ENCODE results near the gene SYTL1. TPM values are rescaled to one million over a fixed set of nuclear protein-coding genes. Genes with fewer than 3 reads are reported as not detected.

The SYTL1 gene
- polyA plus RNA-seq, 1 of the 3 experiments (the other 2 are of a cell fraction): 3.0 TPM

DNA sequence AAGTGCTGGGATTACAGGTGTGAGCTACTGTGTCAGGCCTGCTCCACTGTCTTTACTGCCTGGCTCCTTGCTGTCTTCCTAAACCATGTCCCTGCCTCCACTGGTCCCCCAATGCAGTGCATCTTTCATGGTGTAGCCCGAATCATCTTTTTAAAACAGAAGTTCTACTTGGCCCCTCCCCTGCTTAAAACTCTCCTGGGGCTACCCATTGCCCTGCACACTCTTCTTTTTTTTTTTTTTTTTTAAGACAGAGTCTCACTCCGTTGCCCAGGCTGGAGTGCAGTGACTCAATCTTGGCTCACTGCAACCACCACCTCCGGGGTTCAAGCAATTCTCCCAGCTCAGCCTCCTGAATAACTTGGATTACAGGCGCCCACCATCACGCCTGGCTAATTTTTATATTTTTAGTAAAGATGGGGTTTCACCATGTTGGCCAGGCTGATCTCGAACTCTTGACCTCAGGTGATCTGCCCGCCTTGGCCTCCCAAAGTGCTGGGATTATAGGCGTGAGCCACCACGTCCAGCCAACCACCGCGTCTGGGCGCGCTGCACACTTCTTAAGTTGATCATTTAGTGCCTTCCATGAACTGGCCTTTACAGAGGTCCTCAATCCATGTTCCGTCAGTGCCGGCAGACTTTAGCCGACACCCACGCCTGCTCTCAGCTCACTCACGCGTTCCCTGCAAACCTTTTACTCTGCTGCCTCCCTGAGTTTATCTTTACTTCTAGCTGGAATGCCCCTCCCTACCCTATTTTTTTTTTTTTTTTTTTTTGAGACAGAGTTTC, 30.4 kb downstream of the SYTL1 start:
- Histone ChIP-seq H3K9me2 (no peaks in the 10 kb centered on the region), H3K27me3 (ENCODE audit: insufficient read depth) (no peaks in the 10 kb centered on the region), H3K9me3 (no peaks in the 10 kb centered on the region), H3K4me1 (ENCODE audit: control insufficient read depth in 1 of 2, insufficient read depth in 2 of 2, low read depth in 1 of 2, low read length in 1 of 2) (peaks cover under 1 to 2% of the 10 kb centered on the region in 2 experiments; a peak in 2 of 4 replicates), H2AFZ (ENCODE audit: low read depth) (no peak overlapping the region), H3K79me2 (ENCODE audit: insufficient read depth) (no peaks in the 10 kb centered on the region), H3K4me2 (no peak overlapping the region), H3K36me3 (replicated peaks in 1 of 2; ENCODE audit: control insufficient read depth in 1 of 2, insufficient read depth in 2 of 2, low read length in 1 of 2) (no peaks in the 10 kb centered on the region), H3F3A (replicated peaks; ENCODE audit: insufficient read depth) (peaks cover 3% of the 10 kb centered on the region), H3K27ac (ENCODE audit: low read depth in 2 of 2, low read length in 1 of 2) (no peak overlapping the region), H3K9ac (no peak overlapping the region), H4K20me1 (ENCODE audit: insufficient read depth) (no peaks in the 10 kb centered on the region), H3K4me3 (ENCODE audit: low read depth in 2 of 2, low read length in 1 of 2) (no peak overlapping the region)
- TF ChIP-seq USF1 (IDR thresholded peaks at IDR 0.05; ENCODE audit: borderline replicate concordance, low read depth) (no peak), IRF3 (IDR thresholded peaks at IDR 0.05; ENCODE audit: low read depth, low read length) (no peak), EP300 (IDR thresholded peaks at IDR 0.05; ENCODE audit: borderline replicate concordance in 1 of 2, low read depth in 1 of 2, low read length in 1 of 2) (no peak), GATA2 (CRISPR knock-in tag; IDR thresholded peaks at IDR 0.05) (no peak), RFX5 (IDR thresholded peaks at IDR 0.05; ENCODE audit: low read length) (no peak), CHD2 (IDR thresholded peaks at IDR 0.05; ENCODE audit: low read length, partially characterized antibody) (no peak), JUND (IDR thresholded peaks at IDR 0.05) (no peak), FOXJ3 (CRISPR knock-in tag; IDR thresholded peaks at IDR 0.05) (no peak), MXI1 (IDR thresholded peaks at IDR 0.05; ENCODE audit: low read depth, low read length) (no peak), NRF1 (IDR thresholded peaks at IDR 0.05; ENCODE audit: low read depth, low read length) (no peak), RCOR1 (IDR thresholded peaks at IDR 0.05; ENCODE audit: low read length) (no peak), YY1 (IDR thresholded peaks at IDR 0.05; ENCODE audit: low read depth) (no peak), SMC3 (IDR thresholded peaks at IDR 0.05; ENCODE audit: low read depth, low read length) (no peak), EZH2phosphoT487 (IDR thresholded peaks at IDR 0.05; ENCODE audit: borderline replicate concordance, low read depth) (no peak)
- TF ChIP-seq, protein P1, sequence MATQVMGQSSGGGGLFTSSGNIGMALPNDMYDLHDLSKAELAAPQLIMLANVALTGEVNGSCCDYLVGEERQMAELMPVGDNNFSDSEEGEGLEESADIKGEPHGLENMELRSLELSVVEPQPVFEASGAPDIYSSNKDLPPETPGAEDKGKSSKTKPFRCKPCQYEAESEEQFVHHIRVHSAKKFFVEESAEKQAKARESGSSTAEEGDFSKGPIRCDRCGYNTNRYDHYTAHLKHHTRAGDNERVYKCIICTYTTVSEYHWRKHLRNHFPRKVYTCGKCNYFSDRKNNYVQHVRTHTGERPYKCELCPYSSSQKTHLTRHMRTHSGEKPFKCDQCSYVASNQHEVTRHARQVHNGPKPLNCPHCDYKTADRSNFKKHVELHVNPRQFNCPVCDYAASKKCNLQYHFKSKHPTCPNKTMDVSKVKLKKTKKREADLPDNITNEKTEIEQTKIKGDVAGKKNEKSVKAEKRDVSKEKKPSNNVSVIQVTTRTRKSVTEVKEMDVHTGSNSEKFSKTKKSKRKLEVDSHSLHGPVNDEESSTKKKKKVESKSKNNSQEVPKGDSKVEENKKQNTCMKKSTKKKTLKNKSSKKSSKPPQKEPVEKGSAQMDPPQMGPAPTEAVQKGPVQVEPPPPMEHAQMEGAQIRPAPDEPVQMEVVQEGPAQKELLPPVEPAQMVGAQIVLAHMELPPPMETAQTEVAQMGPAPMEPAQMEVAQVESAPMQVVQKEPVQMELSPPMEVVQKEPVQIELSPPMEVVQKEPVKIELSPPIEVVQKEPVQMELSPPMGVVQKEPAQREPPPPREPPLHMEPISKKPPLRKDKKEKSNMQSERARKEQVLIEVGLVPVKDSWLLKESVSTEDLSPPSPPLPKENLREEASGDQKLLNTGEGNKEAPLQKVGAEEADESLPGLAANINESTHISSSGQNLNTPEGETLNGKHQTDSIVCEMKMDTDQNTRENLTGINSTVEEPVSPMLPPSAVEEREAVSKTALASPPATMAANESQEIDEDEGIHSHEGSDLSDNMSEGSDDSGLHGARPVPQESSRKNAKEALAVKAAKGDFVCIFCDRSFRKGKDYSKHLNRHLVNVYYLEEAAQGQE (IDR thresholded peaks at IDR 0.05; ENCODE audit: low read depth, low read length): no peak
- 93% methylated on average over 18 of the region's 19 CpGs for WGBS (ENCODE audit: low lambda C conversion rate)
- POLR2A ChIA-PET: no interaction called here
- no peak for DNase-seq
- CTCF ChIA-PET: interaction anchor here (0.7 to 9.6 kb wide), 5 partner anchors 11 to 75 kb away, joined by 3 to 154 read pairs (median 14); partner anchors contain the start of gene CD164L2
